ENCODE results near the gene NR2F6. TPM values are rescaled to one million over a fixed set of nuclear protein-coding genes. Genes with fewer than 3 reads are reported as not detected.

NR2F6 gene
- total and polyA plus RNA-seq, 2 experiments from 2014 or later = 64.0 to 209 TPM

DNA sequence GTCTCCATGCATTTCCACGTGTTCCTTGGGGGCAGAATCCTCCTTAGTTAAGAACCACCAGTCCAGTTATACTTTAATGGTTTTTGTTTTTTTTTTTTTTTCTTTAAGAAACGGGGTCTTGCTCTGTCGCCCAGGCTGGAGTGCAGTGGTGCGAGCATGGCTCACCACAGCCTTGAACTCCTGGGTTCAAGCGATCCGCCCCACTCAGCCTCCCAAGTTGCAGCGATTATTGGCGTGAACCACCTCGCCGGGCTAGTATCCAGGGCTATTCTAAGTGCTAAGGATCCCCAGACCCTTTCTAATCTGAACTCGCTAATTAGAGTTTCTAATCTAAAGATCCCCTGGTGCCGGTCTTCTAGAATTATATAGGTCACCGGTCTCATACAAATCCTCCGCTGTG is 47.9 kb upstream of the NR2F6 start:
- H3K4me3 Mint-ChIP-seq = peak overlapping the region; percentile 82
- no peaks in the 10 kb centered on the region for H3K9me2 ChIP-seq (ENCODE audit: insufficient read depth)
- TF ChIP-seq NANOG (IDR thresholded peaks at IDR 0.05; ENCODE audit: borderline replicate concordance) (no peak), ZNF331 (CRISPR knock-in tag; IDR thresholded peaks at IDR 0.05; ENCODE audit: low read depth) (no peak), POLR2AphosphoS5 (IDR thresholded peaks at IDR 0.05; ENCODE audit: low read depth) (no peak), CREB1 (CRISPR knock-in tag; IDR thresholded peaks at IDR 0.05; ENCODE audit: low read depth) (no peak), EZH2 (IDR thresholded peaks at IDR 0.05; ENCODE audit: low read depth, unreplicated experiment) (no peak), ZNF114 (CRISPR knock-in tag; IDR thresholded peaks at IDR 0.05) (no peak), STAT1 (IDR thresholded peaks at IDR 0.05; ENCODE audit: unreplicated experiment) (no peak), EZH2phosphoT487 (IDR thresholded peaks at IDR 0.05; ENCODE audit: unreplicated experiment) (no peak)
- TF ChIP-seq, protein P1, sequence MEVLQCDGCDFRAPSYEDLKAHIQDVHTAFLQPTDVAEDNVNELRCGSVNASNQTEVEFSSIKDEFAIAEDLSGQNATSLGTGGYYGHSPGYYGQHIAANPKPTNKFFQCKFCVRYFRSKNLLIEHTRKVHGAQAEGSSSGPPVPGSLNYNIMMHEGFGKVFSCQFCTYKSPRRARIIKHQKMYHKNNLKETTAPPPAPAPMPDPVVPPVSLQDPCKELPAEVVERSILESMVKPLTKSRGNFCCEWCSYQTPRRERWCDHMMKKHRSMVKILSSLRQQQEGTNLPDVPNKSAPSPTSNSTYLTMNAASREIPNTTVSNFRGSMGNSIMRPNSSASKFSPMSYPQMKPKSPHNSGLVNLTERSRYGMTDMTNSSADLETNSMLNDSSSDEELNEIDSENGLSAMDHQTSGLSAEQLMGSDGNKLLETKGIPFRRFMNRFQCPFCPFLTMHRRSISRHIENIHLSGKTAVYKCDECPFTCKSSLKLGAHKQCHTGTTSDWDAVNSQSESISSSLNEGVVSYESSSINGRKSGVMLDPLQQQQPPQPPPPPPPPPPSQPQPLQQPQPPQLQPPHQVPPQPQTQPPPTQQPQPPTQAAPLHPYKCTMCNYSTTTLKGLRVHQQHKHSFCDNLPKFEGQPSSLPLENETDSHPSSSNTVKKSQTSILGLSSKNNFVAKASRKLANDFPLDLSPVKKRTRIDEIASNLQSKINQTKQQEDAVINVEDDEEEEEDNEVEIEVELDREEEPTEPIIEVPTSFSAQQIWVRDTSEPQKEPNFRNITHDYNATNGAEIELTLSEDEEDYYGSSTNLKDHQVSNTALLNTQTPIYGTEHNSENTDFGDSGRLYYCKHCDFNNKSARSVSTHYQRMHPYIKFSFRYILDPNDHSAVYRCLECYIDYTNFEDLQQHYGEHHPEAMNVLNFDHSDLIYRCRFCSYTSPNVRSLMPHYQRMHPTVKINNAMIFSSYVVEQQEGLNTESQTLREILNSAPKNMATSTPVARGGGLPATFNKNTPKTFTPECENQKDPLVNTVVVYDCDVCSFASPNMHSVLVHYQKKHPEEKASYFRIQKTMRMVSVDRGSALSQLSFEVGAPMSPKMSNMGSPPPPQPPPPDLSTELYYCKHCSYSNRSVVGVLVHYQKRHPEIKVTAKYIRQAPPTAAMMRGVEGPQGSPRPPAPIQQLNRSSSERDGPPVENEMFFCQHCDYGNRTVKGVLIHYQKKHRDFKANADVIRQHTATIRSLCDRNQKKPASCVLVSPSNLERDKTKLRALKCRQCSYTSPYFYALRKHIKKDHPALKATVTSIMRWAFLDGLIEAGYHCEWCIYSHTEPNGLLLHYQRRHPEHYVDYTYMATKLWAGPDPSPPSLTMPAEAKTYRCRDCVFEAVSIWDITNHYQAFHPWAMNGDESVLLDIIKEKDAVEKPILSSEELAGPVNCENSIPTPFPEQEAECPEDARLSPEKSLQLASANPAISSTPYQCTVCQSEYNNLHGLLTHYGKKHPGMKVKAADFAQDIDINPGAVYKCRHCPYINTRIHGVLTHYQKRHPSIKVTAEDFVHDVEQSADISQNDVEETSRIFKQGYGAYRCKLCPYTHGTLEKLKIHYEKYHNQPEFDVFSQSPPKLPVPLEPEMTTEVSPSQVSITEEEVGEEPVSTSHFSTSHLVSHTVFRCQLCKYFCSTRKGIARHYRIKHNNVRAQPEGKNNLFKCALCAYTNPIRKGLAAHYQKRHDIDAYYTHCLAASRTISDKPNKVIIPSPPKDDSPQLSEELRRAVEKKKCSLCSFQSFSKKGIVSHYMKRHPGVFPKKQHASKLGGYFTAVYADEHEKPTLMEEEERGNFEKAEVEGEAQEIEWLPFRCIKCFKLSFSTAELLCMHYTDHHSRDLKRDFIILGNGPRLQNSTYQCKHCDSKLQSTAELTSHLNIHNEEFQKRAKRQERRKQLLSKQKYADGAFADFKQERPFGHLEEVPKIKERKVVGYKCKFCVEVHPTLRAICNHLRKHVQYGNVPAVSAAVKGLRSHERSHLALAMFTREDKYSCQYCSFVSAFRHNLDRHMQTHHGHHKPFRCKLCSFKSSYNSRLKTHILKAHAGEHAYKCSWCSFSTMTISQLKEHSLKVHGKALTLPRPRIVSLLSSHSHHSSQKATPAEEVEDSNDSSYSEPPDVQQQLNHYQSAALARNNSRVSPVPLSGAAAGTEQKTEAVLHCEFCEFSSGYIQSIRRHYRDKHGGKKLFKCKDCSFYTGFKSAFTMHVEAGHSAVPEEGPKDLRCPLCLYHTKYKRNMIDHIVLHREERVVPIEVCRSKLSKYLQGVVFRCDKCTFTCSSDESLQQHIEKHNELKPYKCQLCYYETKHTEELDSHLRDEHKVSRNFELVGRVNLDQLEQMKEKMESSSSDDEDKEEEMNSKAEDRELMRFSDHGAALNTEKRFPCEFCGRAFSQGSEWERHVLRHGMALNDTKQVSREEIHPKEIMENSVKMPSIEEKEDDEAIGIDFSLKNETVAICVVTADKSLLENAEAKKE (CRISPR knock-in tag; IDR thresholded peaks at IDR 0.05) = no peak
- TF ChIP-seq, protein P2, sequence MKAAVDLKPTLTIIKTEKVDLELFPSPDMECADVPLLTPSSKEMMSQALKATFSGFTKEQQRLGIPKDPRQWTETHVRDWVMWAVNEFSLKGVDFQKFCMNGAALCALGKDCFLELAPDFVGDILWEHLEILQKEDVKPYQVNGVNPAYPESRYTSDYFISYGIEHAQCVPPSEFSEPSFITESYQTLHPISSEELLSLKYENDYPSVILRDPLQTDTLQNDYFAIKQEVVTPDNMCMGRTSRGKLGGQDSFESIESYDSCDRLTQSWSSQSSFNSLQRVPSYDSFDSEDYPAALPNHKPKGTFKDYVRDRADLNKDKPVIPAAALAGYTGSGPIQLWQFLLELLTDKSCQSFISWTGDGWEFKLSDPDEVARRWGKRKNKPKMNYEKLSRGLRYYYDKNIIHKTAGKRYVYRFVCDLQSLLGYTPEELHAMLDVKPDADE (IDR thresholded peaks at IDR 0.05) = no peak
- TF ChIP-seq, protein P3, sequence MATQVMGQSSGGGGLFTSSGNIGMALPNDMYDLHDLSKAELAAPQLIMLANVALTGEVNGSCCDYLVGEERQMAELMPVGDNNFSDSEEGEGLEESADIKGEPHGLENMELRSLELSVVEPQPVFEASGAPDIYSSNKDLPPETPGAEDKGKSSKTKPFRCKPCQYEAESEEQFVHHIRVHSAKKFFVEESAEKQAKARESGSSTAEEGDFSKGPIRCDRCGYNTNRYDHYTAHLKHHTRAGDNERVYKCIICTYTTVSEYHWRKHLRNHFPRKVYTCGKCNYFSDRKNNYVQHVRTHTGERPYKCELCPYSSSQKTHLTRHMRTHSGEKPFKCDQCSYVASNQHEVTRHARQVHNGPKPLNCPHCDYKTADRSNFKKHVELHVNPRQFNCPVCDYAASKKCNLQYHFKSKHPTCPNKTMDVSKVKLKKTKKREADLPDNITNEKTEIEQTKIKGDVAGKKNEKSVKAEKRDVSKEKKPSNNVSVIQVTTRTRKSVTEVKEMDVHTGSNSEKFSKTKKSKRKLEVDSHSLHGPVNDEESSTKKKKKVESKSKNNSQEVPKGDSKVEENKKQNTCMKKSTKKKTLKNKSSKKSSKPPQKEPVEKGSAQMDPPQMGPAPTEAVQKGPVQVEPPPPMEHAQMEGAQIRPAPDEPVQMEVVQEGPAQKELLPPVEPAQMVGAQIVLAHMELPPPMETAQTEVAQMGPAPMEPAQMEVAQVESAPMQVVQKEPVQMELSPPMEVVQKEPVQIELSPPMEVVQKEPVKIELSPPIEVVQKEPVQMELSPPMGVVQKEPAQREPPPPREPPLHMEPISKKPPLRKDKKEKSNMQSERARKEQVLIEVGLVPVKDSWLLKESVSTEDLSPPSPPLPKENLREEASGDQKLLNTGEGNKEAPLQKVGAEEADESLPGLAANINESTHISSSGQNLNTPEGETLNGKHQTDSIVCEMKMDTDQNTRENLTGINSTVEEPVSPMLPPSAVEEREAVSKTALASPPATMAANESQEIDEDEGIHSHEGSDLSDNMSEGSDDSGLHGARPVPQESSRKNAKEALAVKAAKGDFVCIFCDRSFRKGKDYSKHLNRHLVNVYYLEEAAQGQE (IDR thresholded peaks at IDR 0.05; ENCODE audit: unreplicated experiment) = no peak
- TF ChIP-seq, protein P4, sequence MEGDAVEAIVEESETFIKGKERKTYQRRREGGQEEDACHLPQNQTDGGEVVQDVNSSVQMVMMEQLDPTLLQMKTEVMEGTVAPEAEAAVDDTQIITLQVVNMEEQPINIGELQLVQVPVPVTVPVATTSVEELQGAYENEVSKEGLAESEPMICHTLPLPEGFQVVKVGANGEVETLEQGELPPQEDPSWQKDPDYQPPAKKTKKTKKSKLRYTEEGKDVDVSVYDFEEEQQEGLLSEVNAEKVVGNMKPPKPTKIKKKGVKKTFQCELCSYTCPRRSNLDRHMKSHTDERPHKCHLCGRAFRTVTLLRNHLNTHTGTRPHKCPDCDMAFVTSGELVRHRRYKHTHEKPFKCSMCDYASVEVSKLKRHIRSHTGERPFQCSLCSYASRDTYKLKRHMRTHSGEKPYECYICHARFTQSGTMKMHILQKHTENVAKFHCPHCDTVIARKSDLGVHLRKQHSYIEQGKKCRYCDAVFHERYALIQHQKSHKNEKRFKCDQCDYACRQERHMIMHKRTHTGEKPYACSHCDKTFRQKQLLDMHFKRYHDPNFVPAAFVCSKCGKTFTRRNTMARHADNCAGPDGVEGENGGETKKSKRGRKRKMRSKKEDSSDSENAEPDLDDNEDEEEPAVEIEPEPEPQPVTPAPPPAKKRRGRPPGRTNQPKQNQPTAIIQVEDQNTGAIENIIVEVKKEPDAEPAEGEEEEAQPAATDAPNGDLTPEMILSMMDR (conservative IDR thresholded peaks at IDR 0.05; ENCODE audit: low read depth in 2 of 2) = no peak
- H3K4me1 ChIP-seq (ENCODE audit: insufficient read depth) = peaks cover 11% of the 10 kb centered on the region
- H3K36me3 ChIP-seq (ENCODE audit: insufficient read depth) = no peaks in the 10 kb centered on the region; the same call in 1 of the 2 replicates
- H3K27ac Mint-ChIP-seq = no peak overlapping the region; the same call in 1 of the 2 replicates
- no peak overlapping the region for H2AFZ ChIP-seq
- no peak for ATAC-seq
- H3K9me3 Mint-ChIP-seq = peaks cover 8% of the 10 kb centered on the region; the same call in 2 of the 3 replicates
- H3K4me1 Mint-ChIP-seq = peaks cover 6% of the 10 kb centered on the region
- H3K27me3 ChIP-seq (ENCODE audit: insufficient read depth) = no peaks in the 10 kb centered on the region
- H3K27ac ChIP-seq (ENCODE audit: low read depth) = peak overlapping the region; percentile 84; the same call in 1 of the 2 replicates
- H3K4me2 ChIP-seq = peak overlapping the region; percentile 83; the same call in 1 of the 2 replicates
- H3F3A ChIP-seq (replicated peaks; ENCODE audit: low read depth) = peaks cover 22% of the 10 kb centered on the region
- peaks cover 15% of the 10 kb centered on the region for H3K79me2 ChIP-seq (replicated peaks; ENCODE audit: insufficient read depth)
- no peaks in the 10 kb centered on the region; the same call in 1 of the 2 replicates for H4K20me1 ChIP-seq (replicated peaks; ENCODE audit: insufficient read depth)
- peaks cover 20% of the 10 kb centered on the region for H3K27me3 Mint-ChIP-seq (ENCODE audit: insufficient read depth, low read depth, poor library complexity)
- peak overlapping the region; percentile 61 for H3K4me3 ChIP-seq
- DNase-seq (ENCODE audit: low spot score) = no peak
- H3K36me3 Mint-ChIP-seq (ENCODE audit: low read depth) = peaks cover 27% of the 10 kb centered on the region

Data from GM23338 (cell line).